H1 (cell line): ENCODE results near the gene UCKL1. TPM values are rescaled to one million over a fixed set of nuclear protein-coding genes. Genes with fewer than 3 reads are reported as not detected.
A peak's percentile ranks its signal among the peaks of the same experiment; 100 is the strongest.

Experiments
- CTCF ChIA-PET: fragments of 300-600 bp; sonication (Branson Sonifier 250); formaldehyde crosslinking; loops from one replicate; lab custom pipeline; 2021; ENCODE audit not compliant: partially characterized antibody; lab: Charles Lee
- POLR2A ChIA-PET: fragments of 300-600 bp; sonication (Branson Sonifier 250); formaldehyde crosslinking; loops from one replicate; lab custom pipeline; 2021; ENCODE audit warnings: inconsistent platforms; ENCODE audit not compliant: partially characterized antibody; lab: Charles Lee
- DNase-seq, 2 experiments: peaks; one replicate each; pipeline versions ENCODE4 v3.0.0 to v3.0.0-alpha.2; 2010 to 2022; ENCODE audit warnings: low spot score in 2 of 2, low read depth in 1 of 2, mixed read lengths in 1 of 2
- FAIRE-seq: peaks from 2 replicates; lab custom pipeline; 2011; peaks lifted over from hg19 to GRCh38; lab: Jason Lieb, UNC
- H2AFZ ChIP-seq: 2 replicates; pipeline ENCODE4 v1.8.1; 2012; ENCODE audit warnings: low read length, inconsistent platforms
- H2AK5ac ChIP-seq: 2 replicates; pipeline ENCODE4 v1.6.1; 2013; ENCODE audit warnings: low read depth, low read length
- H2BK120ac ChIP-seq: replicated peaks from 2 replicates; pipeline ENCODE3; 2013; ENCODE audit warnings: low read depth, low read length, inconsistent platforms
- H2BK12ac ChIP-seq: 2 replicates; pipeline ENCODE4 v1.6.1; 2013; ENCODE audit warnings: low read depth, low read length
- H2BK15ac ChIP-seq: 2 replicates; pipeline ENCODE4 v1.6.1; 2013; ENCODE audit warnings: low read length
- H2BK20ac ChIP-seq: 2 replicates; pipeline ENCODE4 v1.6.1; 2013; ENCODE audit warnings: low read length
- H2BK5ac ChIP-seq: 2 replicates; pipeline ENCODE4 v1.6.1; 2013; ENCODE audit warnings: low read depth, low read length
- H3K14ac ChIP-seq: 2 replicates; pipeline ENCODE4 v1.6.1; 2013; ENCODE audit warnings: inconsistent platforms; ENCODE audit not compliant: insufficient read length
- H3K18ac ChIP-seq: 2 replicates; pipeline ENCODE4 v1.6.1; 2013; ENCODE audit warnings: low read length; ENCODE audit errors: extremely low read depth
- H3K23ac ChIP-seq: 2 replicates; pipeline ENCODE4 v1.6.1; 2013; ENCODE audit warnings: inconsistent platforms; ENCODE audit not compliant: insufficient read length
- H3K23me2 ChIP-seq: 2 replicates; pipeline ENCODE4 v1.6.1; 2013; ENCODE audit warnings: low read depth, low read length
- H3K27ac ChIP-seq: 2 replicates; pipeline ENCODE4 v1.6.1; 2011; ENCODE audit warnings: low read depth, low read length, inconsistent platforms
- H3K27me3 ChIP-seq, 4 experiments: replicated peaks in 1 of 4; 1 replicate in 1 of 4; 2 replicates in 3 of 4; pipeline versions ENCODE4 v1.6.1 to v1.8.1; 2011 to 2013; ENCODE audit warnings: low read length in 3 of 4, mild to moderate bottlenecking in 3 of 4, inconsistent platforms in 2 of 4, mixed read lengths in 2 of 4, moderate library complexity in 1 of 4; ENCODE audit not compliant: control insufficient read depth in 3 of 4, insufficient read depth in 3 of 4; ENCODE audit errors: extremely low read depth in 1 of 4
- H3K36me3 ChIP-seq, 4 experiments: 2 replicates each; pipeline versions ENCODE4 v1.6.1 to v1.8.1; 2011 to 2013; ENCODE audit warnings: mild to moderate bottlenecking in 4 of 4, low read length in 3 of 4, moderate library complexity in 2 of 4, control low read depth in 1 of 4, inconsistent platforms in 1 of 4; ENCODE audit not compliant: insufficient read depth in 4 of 4, control insufficient read depth in 2 of 4
- H3K4ac ChIP-seq: replicated peaks from 2 replicates; pipeline ENCODE3; 2013; ENCODE audit warnings: low read length, low read depth, mixed read lengths, inconsistent platforms; ENCODE audit not compliant: insufficient read length
- H3K4me1 ChIP-seq, 4 experiments: replicated peaks in 1 of 4; 1 replicate in 1 of 4; 2 replicates in 3 of 4; pipeline versions ENCODE4 v1.6.1 to v1.8.1; 2011 to 2013; ENCODE audit warnings: low read length in 3 of 4, inconsistent platforms in 2 of 4, mixed read lengths in 1 of 4; ENCODE audit not compliant: insufficient read depth in 4 of 4, control insufficient read depth in 3 of 4
- H3K4me2 ChIP-seq, 2 experiments: 2 replicates each; pipeline versions ENCODE4 v1.6.1 to v1.8.1; 2011 to 2013; ENCODE audit warnings: low read depth in 2 of 2, low read length in 2 of 2, control low read depth in 1 of 2, inconsistent platforms in 1 of 2, mild to moderate bottlenecking in 1 of 2; ENCODE audit not compliant: insufficient read depth in 1 of 2
- H3K4me3 ChIP-seq, 4 experiments: fragments of 200-600, 300-600 bp in 1 of 4; sonication (generic), shearing (Covaris generic), sonication (Bioruptor Twin) in 1 of 4; 2 replicates each; pipeline versions ENCODE4 v1.5.1 to v1.8.1; 2011 to 2016; ENCODE audit warnings: low read length in 4 of 4, low read depth in 3 of 4, control low read depth in 2 of 4, inconsistent platforms in 2 of 4, mild to moderate bottlenecking in 2 of 4, mixed read lengths in 1 of 4, moderate library complexity in 1 of 4; ENCODE audit not compliant: insufficient read depth in 2 of 4; ENCODE audit errors: extremely low read depth in 1 of 4
- H3K56ac ChIP-seq: replicated peaks from 2 replicates; pipeline ENCODE3; 2013; ENCODE audit warnings: low read depth, mild to moderate bottlenecking, mixed read lengths, low read length, inconsistent platforms; ENCODE audit not compliant: insufficient read length
- H3K79me1 ChIP-seq: 2 replicates; pipeline ENCODE4 v1.6.1; 2013; ENCODE audit warnings: low read depth, low read length, control low read depth
- H3K79me2 ChIP-seq, 2 experiments: 2 replicates each; pipeline versions ENCODE4 v1.6.1 to v1.8.1; 2012 to 2013; ENCODE audit warnings: low read length in 2 of 2, mild to moderate bottlenecking in 2 of 2, inconsistent platforms in 1 of 2; ENCODE audit not compliant: insufficient read depth in 2 of 2, control insufficient read depth in 1 of 2
- H3K9ac ChIP-seq, 4 experiments: replicated peaks in 1 of 4; 1 replicate in 1 of 4; 2 replicates in 3 of 4; pipeline versions ENCODE4 v1.6.1 to v1.8.1; 2011 to 2013; ENCODE audit warnings: low read depth in 3 of 4, low read length in 3 of 4, control low read depth in 2 of 4, mild to moderate bottlenecking in 2 of 4, moderate library complexity in 2 of 4, inconsistent platforms in 1 of 4; ENCODE audit errors: extremely low read depth in 1 of 4
- H3K9me3 ChIP-seq, 2 experiments: 2 replicates each; pipeline versions ENCODE4 v1.6.1 to v1.8.1; 2012 to 2013; ENCODE audit warnings: mild to moderate bottlenecking in 2 of 2, moderate library complexity in 2 of 2, control low read depth in 1 of 2, inconsistent platforms in 1 of 2, low read depth in 1 of 2, low read length in 1 of 2, mixed read lengths in 1 of 2; ENCODE audit not compliant: insufficient read depth in 2 of 2
- H4K20me1 ChIP-seq, 2 experiments: replicated peaks in 1 of 2; 2 replicates each; pipeline versions ENCODE3 to v1.8.1; 2011 to 2013; ENCODE audit warnings: inconsistent platforms in 2 of 2, low read length in 2 of 2, mild to moderate bottlenecking in 1 of 2; ENCODE audit not compliant: insufficient read depth in 2 of 2, control insufficient read depth in 1 of 2
- H4K5ac ChIP-seq: 2 replicates; pipeline ENCODE4 v1.6.1; 2013; ENCODE audit warnings: low read length, low read depth, mixed read lengths, inconsistent platforms; ENCODE audit not compliant: insufficient read length
- H4K8ac ChIP-seq: 2 replicates; pipeline ENCODE4 v1.8.0; 2013; ENCODE audit warnings: mild to moderate bottlenecking, moderate library complexity, low read length, inconsistent platforms; ENCODE audit not compliant: insufficient read depth; ENCODE audit errors: extremely low read depth
- H4K91ac ChIP-seq: replicated peaks from 2 replicates; pipeline ENCODE3; 2013; ENCODE audit warnings: low read length, mixed read lengths, inconsistent platforms; ENCODE audit not compliant: insufficient read length
- CHD2 ChIP-seq: IDR thresholded peaks from 2 replicates; pipeline ENCODE4 v1.6.1; 2012; ENCODE audit warnings: low read length, improper control_type of control experiment
- EZH2 ChIP-seq: fragments of 200-600 bp; sonication (generic); IDR thresholded peaks from 2 replicates; pipeline ENCODE4 v1.7.1; 2012; ENCODE audit warnings: low read depth, mild to moderate bottlenecking, moderate library complexity, low read length, inconsistent platforms; ENCODE audit not compliant: severe bottlenecking
- MAFK ChIP-seq: IDR thresholded peaks from 2 replicates; pipeline ENCODE4 v1.6.1; 2012; ENCODE audit warnings: low read depth, mild to moderate bottlenecking, improper control_type of control experiment, low read length
- POLR2AphosphoS5 ChIP-seq: IDR thresholded peaks from 2 replicates; pipeline ENCODE4 v1.6.1; 2011; ENCODE audit warnings: low read depth, low read length
- RBBP5 ChIP-seq: IDR thresholded peaks from 2 replicates; pipeline ENCODE4 v1.7.1; 2012; ENCODE audit warnings: low read depth, mild to moderate bottlenecking, inconsistent platforms, low read length, moderate library complexity, borderline replicate concordance
- RNF2 ChIP-seq: fragments of 200-900, 300-1000 bp; sonication (generic); IDR thresholded peaks from 2 replicates; pipeline ENCODE4 v1.7.1; 2016; ENCODE audit warnings: borderline replicate concordance, low read depth, mild to moderate bottlenecking, antibody characterized with exemption, low read length; ENCODE audit not compliant: poor library complexity, severe bottlenecking; ENCODE audit errors: missing control alignments
- SIRT6 ChIP-seq: IDR thresholded peaks from one replicate; pipeline ENCODE4 v1.7.1; 2012; ENCODE audit warnings: low read length, inconsistent platforms
- TAF7 ChIP-seq: optimal IDR thresholded peaks from 2 replicates; pipeline ENCODE3; 2011; ENCODE audit warnings: low read depth, mild to moderate bottlenecking, inconsistent platforms, low read length, moderate library complexity, borderline replicate concordance
- WGBS, 2 experiments: shearing (Covaris generic) in 1 of 2; methylation state at CpG; one replicate each; pipeline versions ENCODE4 v1.1.6 to v1.1.7; 2013 to 2015; ENCODE audit warnings: low lambda C conversion rate in 2 of 2, mixed read lengths in 2 of 2, inconsistent platforms in 1 of 2, low coverage in 1 of 2, missing lambda C conversion rate in 1 of 2; ENCODE audit not compliant: insufficient replicate concordance in 2 of 2, insufficient coverage in 1 of 2, insufficient read length in 1 of 2; ENCODE audit errors: extremely low coverage in 1 of 2, missing lambda C conversion rate in 1 of 2; 5-methylcytosine and 5-hydroxymethylcytosine counted together
- polyA plus RNA-seq, 7 experiments: library from polyadenylated mRNA; depleted of rRNA in 3 of 7; stranded (reverse) in 5 of 7; unstranded in 2 of 7; fragments of >200 nt in 5 of 7; fragments of 200-250 nt in 2 of 7; gene quantifications; 1 replicate in 5 of 7; 2 replicates in 1 of 7; 4 replicates in 1 of 7; pipeline versions ENCODE4 v1.2.1 to v1.2.3, GENCODE V29; 2011 to 2013; ENCODE audit warnings: missing spikeins in 2 of 7, mixed read lengths in 2 of 7
- total RNA-seq: library from RNA; stranded (reverse); fragmentation: NEBNext Ultra II Directional; extraction: Animal tissue kit (Norgen Biotek cat#: 25700); gene quantifications from 2 replicates; pipeline ENCODE4 v1.2.1, GENCODE V29; 2021

Gene UCKL1
- total and polyA plus RNA-seq, 2 of the 8 experiments (the other 6 are each of a cell fraction or from before 2014, with no cell fraction given) = 36.5 to 91.2 TPM

DNA sequence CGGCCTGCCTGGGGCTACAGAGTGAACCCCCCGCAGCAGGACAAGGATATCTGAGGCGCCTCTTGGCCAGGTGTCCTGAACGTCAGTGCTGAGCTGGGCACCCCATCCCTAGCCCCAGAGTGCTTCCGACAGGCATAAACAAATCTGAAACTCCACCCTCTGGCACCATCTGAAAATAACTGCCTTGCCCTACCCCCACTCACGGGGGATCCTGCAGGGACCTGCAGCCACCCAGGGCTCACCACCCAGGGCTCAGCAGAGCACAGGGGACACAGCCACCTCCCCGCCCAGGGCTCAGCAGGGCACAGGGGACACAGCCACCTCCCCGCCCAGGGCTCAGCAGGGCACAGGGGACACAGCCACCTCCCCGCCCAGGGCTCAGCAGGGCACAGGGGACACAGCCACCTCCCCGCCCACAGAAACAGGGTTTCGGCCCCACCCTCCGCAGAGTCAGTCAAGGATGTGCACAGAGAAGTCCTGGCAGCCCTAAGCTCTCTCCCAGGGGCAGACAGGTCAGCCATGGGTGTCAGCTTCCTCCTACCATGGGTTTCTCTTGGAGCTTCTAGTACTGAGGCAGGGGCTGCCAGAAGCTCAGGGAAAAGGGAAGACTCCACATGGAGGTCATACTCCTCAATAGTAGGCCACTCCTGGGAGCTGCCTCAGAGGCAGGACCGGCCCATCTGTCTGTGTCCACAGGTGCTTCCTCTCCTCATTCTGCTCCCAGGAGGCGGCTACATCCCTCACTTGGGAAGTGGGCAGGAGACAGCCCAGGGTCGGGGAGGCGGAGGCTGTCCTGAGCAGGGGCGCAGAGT lies 4.6 kb downstream of the UCKL1 start:
- Histone ChIP-seq H3K9me3 (no peaks in the 10 kb centered on the region), H3K4me1 (peaks cover 0 to 17% (median 15%) of the 10 kb centered on the region in 4 experiments; a peak in 6 of 7 replicates), H3K14ac (no peak overlapping the region), H2BK20ac (no peak overlapping the region), H2AFZ (no peak overlapping the region), H2BK5ac (no peak overlapping the region), H4K5ac (no peak overlapping the region), H3K23ac (no peak overlapping the region), H3K9ac (no peak overlapping the region), H2BK12ac (no peak overlapping the region), H3K23me2 (peaks cover 4% of the 10 kb centered on the region; the same call in 1 of the 2 replicates), H3K4me2 (no peak overlapping the region), H2AK5ac (no peak overlapping the region), H3K79me1 (peaks cover 39% of the 10 kb centered on the region), H3K18ac (no peak overlapping the region), H4K8ac (peak overlapping the region; percentile 12; the same call in 1 of the 2 replicates), H3K4me3 (no peak overlapping the region), H2BK15ac (no peak overlapping the region), H3K36me3 (peaks cover 0 to 2% (median 0%) of the 10 kb centered on the region in 4 experiments; a peak in 1 of 8 replicates), H3K56ac (no peak overlapping the region), H3K79me2 (peaks cover 17 to 81% of the 10 kb centered on the region in 2 experiments; a peak in 3 of 4 replicates), H3K4ac (no peak overlapping the region), H4K91ac (no peak overlapping the region), H4K20me1 (peaks cover 38 to 50% of the 10 kb centered on the region in 2 experiments), H3K27me3 (no peaks in the 10 kb centered on the region), H2BK120ac (no peak overlapping the region), H3K27ac (no peak overlapping the region)
- DNase-seq = no peak
- CTCF ChIA-PET = interaction anchor here (0.6 to 2.6 kb wide), 10 partner anchors 9 to 101 kb away, joined by 3 to 13 read pairs (median 4); partner anchors contain the start of gene PRPF6
- 87% methylated on average over 15 of the region's 17 CpGs; no CpG with 5 or more reads in 1 of the 2 experiments for WGBS, 2 experiments
- POLR2A ChIA-PET = interaction anchor here (0.7 to 2.9 kb wide), 5 partner anchors 9 to 24 kb away, joined by 3 to 15 read pairs (median 3); no protein-coding TSS in a partner anchor
- no peak for FAIRE-seq
- no peak for TF ChIP-seq POLR2AphosphoS5
- TF ChIP-seq SIRT6 = no peak
- no peak for TF ChIP-seq MAFK
- no peak for TF ChIP-seq RNF2
- TF ChIP-seq RBBP5 = no peak
- TF ChIP-seq EZH2 = no peak
- no peak for TF ChIP-seq TAF7
- TF ChIP-seq CHD2 = no peak
